Activated CD8-positive, alpha-beta memory T cell treated with anti-CD3 and anti-CD28 coated beads, Interleukin-2, amount 50 U/mL, for 24 hours (primary cell): ENCODE measurements around the gene SPATA2L.
"Not testable (repeated sequence)": the region's sequence is repeated elsewhere in the genome, so short reads cannot be mapped to it uniquely, and the experiment has no call there.

Experiments used
- DNase-seq: peaks from one replicate; pipeline ENCODE4 v3.0.0-alpha.2; 2020; ENCODE audit errors: extremely low read depth

SPATA2L gene

GRCh38 chr16:89707695-89708094 is 6.2 kb upstream of the SPATA2L start:
- DNase-seq: no peak

- no peak for DNase-seq
Measured at GRCh38 chr16:89706518-89707260, 5.2 kb upstream of the SPATA2L start.

- no peak for DNase-seq
Measured at GRCh38 chr16:89705006-89705405, 3.5 kb upstream of the SPATA2L start.

GRCh38 chr16:89704281-89704680 is 2.8 kb upstream of the SPATA2L start:
- DNase-seq: no peak

GRCh38 chr16:89700649-89701424 is 668 bp downstream of the SPATA2L start:
- DNase-seq: no peak

GRCh38 chr16:89700100-89700648 is 1.3 kb downstream of the SPATA2L start:
- DNase-seq: peak; percentile 92

GRCh38 chr16:89699629-89700099 is 1.8 kb downstream of the SPATA2L start:
- DNase-seq: not testable (repeated sequence)

- DNase-seq: not testable (repeated sequence)
Measured at GRCh38 chr16:89698717-89699116, 2.8 kb downstream of the SPATA2L start.

- no peak for DNase-seq
Measured at GRCh38 chr16:89697616-89698331, 3.7 kb downstream of the SPATA2L start.

- no peak for DNase-seq
Measured at GRCh38 chr16:89697161-89697615, 4.3 kb downstream of the SPATA2L start.

- DNase-seq: no peak
Measured at GRCh38 chr16:89696670-89697128, 4.8 kb downstream of the SPATA2L start.

GRCh38 chr16:89695875-89696669 is 5.4 kb downstream of the SPATA2L start:
- DNase-seq: no peak

GRCh38 chr16:89695086-89695874 is 6.2 kb downstream of the SPATA2L start:
- no peak for DNase-seq

GRCh38 chr16:89694784-89695085 is 6.8 kb downstream of the SPATA2L start:
- DNase-seq: not testable (repeated sequence)

- no peak for DNase-seq
Measured at GRCh38 chr16:89693931-89694783, 7.3 kb downstream of the SPATA2L start.

GRCh38 chr16:89693289-89693731 is 8.2 kb downstream of the SPATA2L start:
- DNase-seq: no peak

- no peak for DNase-seq
Measured at GRCh38 chr16:89691986-89692569, 9.4 kb downstream of the SPATA2L start.

GRCh38 chr16:89691231-89691985 is 10.1 kb downstream of the SPATA2L start:
- no peak for DNase-seq
